HG03378 (cell line): ENCODE data around the gene OR52A5.
"Not testable (repeated sequence)": the region's sequence is repeated elsewhere in the genome, so short reads cannot be mapped to it uniquely, and the experiment has no call there.

Source experiments
- ATAC-seq: cut with Tn5 transposase; IDR thresholded peaks from one replicate; pipeline ENCODE4 v1.9.1; 2021; ENCODE audit warnings: mild to moderate bottlenecking, moderate library complexity; ENCODE audit not compliant: unreplicated experiment

Gene OR52A5

DNA sequence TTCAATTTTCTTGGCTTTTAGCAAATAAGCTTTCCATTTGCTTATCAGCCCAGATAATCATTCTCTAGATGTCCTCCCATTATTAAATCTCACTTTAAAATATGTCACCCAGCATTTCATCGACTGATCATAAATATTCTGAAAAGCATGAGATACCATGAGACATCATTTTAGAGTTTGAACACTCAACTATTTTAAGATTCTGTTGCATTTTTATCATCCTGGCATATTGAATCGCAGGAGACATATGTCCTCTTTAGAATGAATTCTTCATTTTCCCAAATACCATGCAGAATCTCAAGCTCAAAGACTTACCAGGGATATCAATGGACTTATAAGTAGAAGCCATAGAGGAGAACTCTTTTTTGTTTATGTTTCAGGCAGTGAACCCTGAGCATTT lies at the start of gene OR52A5:
OR52A5 (minus strand) TSS at position 361 of the 400 bp plus-strand sequence. CDS start 5,714 bp downstream, outside the sequence.
- no peak for ATAC-seq

DNA sequence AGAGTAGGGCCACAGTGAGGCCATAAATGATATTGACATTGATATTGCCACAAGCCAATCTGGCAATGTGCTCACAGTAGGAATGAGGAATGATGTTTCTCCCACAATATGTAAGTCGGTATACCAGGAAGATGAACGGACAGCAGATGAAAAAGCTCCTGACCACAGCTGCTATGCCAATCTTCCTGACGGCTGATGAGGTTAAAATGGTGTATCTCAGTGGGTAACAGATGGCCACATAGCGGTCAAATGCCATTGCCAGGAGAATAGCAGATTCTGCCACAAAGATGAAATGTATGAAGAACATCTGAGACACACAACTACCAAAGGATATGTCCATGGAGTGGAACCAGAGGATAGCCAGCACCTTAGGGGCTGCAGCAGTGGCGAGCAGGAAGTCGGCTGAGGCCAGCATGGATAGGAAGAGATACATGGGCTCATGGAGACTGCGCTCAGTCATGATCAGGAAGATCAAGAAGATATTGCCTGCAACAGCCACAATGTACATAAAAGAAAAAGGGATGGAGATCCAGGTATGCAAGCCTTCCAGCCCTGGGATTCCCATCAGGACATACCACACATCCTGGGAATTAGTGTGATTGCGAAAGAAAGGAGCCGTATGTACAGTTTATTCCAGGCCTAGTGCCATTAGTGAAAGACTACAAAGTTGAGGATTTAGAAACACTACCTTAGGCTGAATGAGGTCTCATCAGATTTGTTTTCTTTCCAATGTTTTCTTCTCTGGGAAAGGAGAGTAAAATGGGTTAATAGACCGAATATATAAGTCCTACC lies 40.1 kb upstream of the OR52A5 start:
- no peak for ATAC-seq

DNA sequence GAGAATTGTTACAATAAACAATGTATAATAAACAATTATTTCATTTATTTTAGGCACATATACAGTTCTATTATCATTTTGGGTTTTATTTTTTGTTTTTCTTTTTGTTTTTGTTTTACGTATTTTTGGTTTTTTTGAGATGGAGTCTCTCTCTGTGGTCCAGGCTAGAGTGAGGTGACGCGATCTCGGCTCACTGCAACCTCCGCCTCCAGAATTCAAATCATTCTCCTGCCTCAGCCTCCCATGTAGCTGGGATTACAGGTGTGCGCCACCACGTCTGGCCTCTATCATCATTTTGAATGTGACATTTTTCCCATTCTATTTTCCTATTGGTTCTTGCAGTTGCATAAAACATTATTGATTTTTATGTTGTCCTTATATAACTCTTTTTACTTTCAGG lies 36.8 kb upstream of the OR52A5 start:
- ATAC-seq = no peak

DNA sequence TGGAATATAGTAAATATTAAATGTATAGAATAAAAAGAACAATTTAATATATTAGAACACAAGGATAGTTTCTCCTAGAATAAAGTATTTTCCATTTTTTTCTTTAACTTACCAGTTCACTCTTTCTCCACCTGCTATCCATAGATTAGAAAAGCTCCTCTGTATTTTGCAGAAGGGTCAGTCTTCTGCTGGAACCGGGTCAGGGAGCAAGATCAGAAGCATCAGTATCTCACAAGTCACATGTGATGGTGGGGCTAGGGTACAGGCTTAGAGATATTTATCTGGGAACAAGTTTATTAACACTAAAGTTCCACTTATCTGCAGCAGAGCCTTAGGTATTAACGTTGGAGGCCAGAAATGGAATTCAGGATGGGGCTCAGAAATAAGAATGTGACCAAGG lies 33.7 kb upstream of the OR52A5 start:
- ATAC-seq = no peak

DNA sequence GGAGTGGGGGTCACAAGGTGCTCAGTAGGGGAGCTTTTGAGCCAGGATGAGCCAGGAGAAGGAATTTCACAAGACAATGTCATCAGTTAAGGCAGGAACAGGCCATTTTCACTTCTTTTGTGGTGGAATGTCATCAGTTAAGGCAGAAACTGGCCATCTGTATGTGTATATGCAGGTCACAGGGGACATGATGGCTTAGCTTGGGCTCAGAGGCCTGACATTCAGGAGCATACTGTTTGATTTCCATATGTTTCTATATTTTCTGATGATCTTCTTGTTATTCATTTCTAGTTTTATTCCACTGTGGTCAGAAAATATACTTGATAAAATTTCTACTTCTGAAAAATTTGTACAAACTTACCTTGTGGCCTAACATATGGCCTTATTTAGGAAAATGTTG lies 27.7 kb upstream of the OR52A5 start:
- ATAC-seq = not testable (repeated sequence)

DNA sequence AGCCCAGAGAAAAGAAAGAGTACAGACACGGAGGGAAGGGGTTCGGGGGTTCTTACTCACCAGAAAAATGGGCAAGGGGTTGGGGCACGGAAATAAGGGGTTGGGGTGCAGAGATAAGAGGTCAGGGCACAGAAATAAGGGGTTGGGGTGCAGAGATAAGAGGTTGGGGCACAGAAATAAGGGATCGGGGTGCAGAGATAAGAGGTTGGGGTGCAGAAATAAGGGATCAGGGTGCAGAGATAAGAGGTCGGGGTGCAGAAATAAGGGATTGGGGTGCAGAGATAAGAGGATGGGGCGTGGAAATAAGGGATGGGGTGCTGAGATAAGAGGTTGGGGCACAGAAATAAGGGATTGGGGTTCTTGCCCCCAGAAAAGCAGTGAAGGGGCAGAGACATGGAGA lies 26.7 kb upstream of the OR52A5 start:
- ATAC-seq = not testable (repeated sequence)

DNA sequence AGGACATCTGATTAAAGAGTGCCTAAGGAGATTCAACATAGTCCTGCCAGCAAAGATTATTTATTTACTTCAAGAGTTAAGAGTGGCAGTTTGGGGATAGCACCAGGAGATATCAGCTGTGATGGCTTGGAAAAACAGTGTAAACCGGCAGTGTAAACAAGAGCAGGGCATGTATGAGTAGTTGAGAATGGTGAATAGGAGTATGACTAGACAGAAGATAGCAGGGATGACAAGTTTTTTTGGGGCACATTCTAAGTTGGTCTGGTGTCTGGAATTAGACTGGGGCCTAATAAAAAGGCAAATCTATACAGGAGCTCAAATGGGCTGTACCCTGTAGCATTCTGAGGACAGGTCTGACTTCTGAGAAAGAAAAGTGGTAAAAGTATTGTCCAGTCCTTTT lies 22.9 kb upstream of the OR52A5 start:
- not testable (repeated sequence) for ATAC-seq

DNA sequence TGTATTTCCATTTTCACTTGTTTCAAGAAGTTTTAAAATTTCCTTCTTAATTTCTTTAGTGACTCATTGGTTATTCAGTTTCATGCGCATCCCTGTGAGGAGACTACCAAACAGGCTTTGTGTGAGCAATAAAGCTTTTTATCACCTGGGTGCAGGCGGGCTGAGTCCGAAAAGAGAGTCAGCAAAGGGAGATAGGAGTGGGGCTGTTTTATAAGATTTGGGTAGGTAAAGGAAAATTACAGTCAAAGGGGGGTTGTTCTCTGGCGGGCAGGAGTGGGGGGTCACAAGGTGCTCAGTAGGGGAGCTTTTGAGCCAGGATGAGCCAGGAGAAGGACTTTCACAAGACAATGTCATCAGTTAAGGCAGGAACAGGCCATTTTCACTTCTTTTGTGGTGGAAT lies 22.1 kb upstream of the OR52A5 start:
- ATAC-seq = not testable (repeated sequence)

DNA sequence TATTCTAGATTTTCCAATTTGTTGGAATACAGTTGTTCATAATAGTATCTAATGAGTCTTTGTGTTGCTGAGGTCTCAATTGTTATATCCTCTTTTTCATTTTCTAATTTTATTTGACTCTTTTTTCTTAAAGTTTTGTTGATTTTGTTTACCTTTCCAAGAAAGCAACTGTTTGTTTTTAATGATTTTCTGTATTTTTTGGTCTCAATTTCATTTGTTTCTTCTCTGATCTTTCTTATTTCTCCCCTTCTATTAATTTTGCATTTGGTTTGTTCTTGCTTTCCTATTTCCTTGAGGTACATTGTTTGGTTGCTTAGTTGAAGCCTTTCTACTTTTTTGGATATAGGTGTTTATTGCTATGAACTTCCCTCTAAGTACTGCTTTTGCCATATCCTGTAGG lies 21.6 kb upstream of the OR52A5 start:
- no peak for ATAC-seq

DNA sequence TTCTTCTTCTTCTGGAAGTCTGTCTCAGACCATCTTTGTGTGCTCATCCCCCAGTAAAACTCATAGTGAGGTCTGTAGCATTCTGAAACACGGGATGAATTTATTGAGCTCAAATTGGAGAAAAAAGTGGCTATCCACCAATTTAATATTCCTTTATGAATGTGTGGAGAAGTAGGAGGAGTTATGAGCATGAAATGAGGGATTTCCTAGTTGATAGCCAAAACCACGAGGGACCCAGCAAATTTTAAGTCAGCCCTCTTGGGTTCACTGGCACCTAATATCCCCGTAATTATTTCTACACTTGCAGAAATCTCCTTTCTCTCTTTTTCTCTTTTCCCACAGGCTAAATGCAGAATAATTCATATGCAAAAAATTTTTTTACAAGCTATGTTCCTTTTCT lies 16.5 kb upstream of the OR52A5 start, which contains the start of gene OR52A1:
OR52A1 (minus strand) TSS at position 101 of the 400 bp plus-strand sequence. CDS start 2,388 bp downstream, outside the sequence.
- ATAC-seq = no peak

DNA sequence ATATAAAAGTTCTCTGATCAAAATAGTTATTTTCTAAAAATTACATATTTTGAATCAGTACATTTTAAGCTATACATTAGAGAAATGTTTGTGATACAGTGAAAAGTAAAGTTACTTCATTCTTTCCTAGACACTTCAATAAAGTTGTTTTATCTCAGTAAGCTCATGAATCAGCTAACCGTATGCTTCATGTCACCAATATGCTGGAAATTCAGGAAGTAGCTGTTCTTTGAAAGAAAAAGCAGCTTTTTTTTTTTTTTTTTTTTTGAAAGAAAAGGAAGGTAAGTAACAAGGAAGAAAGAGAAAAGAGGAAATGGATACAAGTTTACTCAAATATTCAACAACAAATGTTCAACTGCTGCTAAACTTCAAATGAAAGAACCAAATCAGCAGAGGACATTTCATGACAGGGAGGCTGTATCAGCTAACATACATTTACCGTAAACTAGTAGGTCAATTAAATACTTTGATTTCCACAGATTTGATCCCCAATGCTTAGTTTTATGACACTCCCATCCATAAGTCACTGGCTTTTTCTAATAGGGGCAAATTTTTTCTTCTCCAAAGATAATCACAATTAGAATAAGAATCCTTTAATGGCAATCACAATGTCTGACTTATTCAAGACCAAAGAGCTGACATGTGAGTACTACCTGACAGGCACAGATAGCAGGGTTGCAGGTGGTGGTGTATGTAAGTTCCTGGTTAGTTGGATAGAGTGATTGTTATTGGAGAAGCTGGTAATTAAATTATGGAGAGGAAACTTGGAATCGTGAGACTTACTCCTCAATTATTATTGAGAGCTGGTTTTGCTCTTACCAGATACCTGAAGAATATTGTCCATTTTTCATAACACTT lies 15.6 kb upstream of the OR52A5 start:
- ATAC-seq = no peak

DNA sequence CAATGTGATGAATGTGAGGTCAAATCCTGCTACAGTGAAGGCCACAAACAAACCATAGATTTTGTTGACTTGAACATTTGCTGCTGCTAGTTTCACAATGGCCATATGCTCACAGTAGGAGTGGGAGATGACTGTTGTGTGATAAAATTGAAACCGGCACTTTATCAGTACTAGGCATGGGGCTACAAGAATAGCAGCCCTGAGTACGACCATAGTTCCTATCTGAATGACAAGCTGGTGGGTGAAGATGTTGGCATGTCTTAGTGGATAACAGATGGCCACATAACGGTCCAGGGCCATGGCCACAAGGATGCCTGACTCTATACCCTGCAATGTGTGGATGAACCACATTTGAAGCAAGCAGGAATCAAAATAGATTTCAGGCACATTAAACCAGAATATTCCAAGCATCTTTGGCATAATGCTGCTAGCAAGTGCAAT lies 13.6 kb upstream of the OR52A5 start:
- ATAC-seq = no peak

DNA sequence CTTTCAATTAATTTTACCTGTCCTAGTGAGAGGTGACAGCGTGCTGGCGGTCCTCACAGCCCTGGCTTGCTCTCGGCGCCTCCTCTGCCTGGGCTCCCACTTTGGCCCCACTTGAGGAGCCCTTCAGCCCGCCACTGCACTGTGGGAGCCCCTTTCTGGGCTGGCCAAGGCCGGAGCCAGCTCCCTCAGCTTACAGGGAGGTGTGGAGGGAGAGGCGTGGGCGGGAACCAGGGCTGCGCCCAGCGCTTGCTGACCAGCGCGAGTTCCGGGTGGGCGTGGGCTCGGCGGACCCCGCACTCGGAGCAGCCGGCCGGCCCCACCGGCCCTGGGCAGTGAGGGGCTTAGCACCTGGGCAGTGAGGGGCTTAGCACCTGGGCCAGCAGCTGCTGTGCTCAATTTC lies 6.0 kb upstream of the OR52A5 start:
- not testable (repeated sequence) for ATAC-seq

DNA sequence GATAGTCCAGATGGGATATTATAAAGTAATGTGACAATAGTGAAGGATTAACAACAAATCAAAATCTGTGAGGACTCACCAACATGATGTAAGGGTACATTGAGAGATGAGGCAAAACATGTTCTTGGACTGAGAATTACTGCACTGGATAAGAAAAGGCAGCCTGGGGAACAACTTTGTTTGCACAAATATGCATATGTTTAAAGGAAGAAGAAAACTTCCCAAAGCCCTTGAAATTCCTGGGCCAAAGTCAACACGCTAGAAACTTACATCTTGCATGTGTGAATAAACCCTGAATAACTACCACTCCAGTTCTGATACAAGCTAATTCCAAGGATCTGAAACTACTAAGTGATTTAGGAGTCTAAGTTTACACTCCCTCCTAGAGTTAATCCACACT lies 1.1 kb downstream of the OR52A5 start:
- no peak for ATAC-seq

DNA sequence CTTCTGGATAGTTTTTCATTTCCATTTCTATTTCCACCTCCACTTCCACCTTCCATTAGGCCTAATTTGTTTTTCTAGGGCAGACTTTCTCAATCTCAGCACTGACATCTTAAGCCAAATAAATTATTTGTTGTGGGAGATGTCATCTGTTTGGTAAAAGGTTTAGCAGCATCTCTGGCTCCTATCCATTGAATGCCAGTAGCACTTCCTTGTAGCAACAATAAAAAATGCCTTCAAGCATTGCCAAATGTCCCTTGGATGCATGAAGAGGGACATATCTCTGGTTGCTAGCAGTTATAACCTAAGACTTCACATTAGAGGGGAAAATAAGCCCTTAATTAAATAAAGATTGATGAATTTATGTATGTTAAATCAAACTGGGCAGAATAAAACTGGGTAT lies 1.9 kb downstream of the OR52A5 start:
- ATAC-seq = no peak

DNA sequence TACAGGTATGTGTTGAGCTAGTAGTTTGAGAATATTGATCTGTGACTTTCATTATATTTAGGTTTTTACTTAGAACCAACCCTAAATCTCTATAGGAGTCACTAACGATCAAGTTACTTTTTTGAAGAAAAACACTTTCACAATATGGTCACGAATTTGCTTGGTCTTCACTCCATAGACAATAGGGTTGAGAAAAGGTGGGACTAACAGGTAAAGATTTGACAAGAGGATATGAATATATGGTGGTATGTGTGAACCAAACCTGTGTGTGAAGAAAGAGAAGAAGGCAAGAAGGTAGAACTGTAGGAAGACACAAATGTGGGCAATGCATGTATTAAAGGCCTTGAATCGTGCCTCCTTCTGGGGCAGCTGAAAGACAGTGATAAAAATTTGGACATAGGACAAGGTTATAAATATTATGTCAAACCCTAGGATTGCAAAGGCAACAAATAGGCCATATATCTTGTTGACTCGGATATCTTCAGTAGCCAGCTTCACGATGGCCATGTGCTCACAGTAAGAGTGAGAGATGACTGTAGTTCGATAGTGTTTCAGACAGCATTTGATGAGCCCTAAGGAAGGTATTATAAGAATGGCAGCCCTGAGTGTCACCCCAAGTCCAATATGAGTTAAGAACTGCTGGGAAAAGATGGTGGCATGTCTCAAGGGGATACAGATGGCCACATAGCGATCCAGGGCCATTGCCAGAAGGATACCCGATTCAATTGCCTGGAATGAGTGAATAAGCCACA lies 6.4 kb downstream of the OR52A5 start:
- no peak for ATAC-seq

DNA sequence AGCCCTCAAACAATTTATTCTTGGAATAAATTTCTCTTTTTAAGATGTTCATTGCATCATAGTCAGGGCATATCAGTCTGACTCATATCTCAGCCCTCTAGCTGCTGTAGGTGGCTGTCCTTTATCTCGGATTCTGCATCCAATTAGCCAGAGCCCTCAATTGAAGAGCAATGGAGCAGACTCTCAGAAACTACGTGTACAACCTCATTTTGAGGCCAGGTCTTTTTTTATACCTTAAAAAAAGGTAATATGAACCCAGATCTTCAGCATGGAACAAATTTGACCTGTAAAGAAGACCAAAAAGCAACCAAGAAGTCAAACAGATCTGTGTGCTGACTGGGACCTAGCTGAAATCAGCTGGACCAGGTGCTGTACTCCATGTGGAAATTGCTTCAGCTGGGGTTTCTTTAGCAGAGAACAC lies 8.7 kb downstream of the OR52A5 start:
- no peak for ATAC-seq

DNA sequence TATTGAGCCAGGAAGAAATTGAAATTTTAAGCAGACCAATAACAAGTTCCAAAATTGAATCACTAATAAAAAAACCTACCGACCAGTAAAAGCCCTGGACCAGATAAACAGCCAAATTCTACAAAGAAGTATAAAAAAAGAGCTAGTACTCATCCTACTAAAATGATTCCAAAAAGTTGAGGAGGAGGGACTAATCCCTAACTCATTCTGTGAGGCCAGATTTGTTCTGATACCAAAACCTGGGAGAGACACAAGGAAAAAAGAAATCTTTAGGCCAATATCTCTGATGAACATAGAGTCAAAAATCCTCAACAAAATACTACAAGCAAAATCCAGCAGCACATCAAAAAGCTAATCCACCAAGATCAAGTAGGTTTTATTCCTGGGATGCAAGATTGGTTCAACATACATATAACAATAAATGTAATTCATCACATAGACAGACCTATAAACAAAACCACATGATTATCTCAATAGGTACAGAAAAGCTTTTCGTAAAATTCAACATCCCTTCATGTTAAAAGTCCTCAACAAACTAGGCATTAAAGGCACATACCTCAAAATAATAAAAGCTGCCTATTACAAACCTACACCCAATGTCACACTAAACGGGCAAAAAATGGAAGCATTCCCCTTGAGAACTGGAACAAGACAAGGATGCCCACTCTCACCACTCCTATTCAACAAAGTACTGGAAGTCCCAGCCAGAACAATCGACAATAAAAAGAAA lies 13.1 kb downstream of the OR52A5 start:
- no peak for ATAC-seq

DNA sequence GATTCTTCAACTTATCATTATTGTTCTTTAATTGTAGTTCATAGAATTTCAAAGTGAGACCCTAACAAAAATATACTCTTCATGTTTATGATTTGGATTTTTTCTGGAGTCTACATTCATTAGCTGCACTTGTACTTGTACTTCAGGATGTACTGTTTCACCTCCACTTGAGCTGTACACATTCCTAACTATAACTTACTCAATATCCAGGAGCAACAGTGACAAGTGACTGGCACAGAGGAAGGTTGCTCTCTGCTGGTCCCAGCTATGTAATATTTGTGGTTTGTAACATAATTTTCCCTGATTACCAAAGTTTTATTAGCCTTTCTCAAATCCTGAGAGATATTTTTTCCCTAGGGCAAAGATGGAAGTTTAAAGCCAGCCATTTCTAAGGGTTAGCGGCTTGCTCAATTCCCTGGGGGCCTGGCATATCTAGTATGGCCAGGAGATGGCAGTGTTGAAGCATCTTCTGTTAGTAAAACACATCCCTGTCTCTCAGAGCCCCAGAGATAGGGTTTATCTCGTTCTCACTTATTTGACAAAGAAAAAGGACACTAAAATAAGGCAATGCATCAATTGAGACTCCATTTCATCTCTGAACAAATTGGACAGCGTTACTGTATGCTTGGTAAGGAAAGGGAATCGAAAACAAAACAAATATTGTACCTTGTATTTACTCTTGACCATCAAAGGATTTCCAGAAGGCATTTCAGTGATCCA lies 14.2 kb downstream of the OR52A5 start:
- ATAC-seq = peak; percentile 92

DNA sequence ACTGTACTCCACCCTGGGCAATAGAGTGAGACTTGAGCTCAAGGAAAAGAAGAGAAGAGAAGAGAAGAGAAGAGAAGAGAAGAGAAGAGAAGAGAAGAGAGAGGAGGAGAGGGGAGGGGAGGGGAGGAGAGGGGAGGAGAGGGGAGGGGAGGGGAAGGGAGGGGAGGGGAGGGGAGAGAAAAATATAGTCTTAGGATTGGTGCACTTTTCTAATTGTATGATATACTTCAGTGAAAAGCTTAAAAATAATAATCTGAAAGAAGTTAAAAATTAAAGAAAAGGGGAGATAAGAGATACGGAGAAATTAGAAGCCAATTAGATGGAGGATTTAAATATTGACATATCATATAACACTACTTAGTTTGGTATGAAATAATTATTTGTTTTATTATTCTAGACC lies 19.3 kb downstream of the OR52A5 start:
- no peak for ATAC-seq
